BE2C (cell line): ENCODE measurements around the gene MECP2.

Source experiments
- DNase-seq: peaks from one replicate; pipeline ENCODE4 v3.0.0-alpha.2; 2020
- H3K27me3 ChIP-seq: fragments of 250-450 bp; sonication (Bioruptor Pico); 2 replicates; pipeline ENCODE4 v1.5.1; 2020; ENCODE audit warnings: mild to moderate bottlenecking
- H3K36me3 ChIP-seq: fragments of 250-450 bp; sonication (Bioruptor Pico); 2 replicates; pipeline ENCODE4 v1.5.1; 2020; ENCODE audit warnings: mild to moderate bottlenecking
- H3K4me1 ChIP-seq: fragments of 250-450 bp; sonication (Bioruptor Pico); 2 replicates; pipeline ENCODE4 v1.5.1; 2020
- H3K4me3 ChIP-seq: 2 replicates; pipeline ENCODE4 v1.5.1; 2011; ENCODE audit warnings: low read depth, low read length
- H3K9me3 ChIP-seq: fragments of 250-450 bp; sonication (Bioruptor Pico); 2 replicates; pipeline ENCODE4 v1.5.1; 2020
- TF ChIP-seq, protein P1 (sequence below): IDR thresholded peaks from 2 replicates; pipeline ENCODE4 v1.5.1; 2012; ENCODE audit warnings: mild to moderate bottlenecking, low read depth, low read length

MECP2 gene

DNA sequence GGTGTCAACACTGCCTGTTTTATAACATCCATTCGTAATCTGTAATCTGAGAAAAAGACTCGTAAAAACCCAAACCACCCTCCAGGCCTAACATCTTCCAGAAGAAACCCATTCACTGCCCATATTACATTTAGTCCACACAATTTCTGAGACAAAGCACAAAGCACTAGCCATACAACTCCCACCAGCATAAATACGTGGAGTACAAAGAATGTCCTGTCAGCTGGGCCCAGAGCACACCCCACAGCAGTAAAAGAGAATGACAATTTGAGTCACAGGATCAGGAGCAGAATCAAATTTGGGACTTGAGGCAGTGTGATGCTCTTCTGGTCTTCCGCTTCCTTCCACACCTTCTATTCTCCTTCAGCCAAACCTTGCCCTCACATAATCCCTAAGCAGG lies 6.8 kb downstream of the MECP2 start:
- no peak for DNase-seq
- TF ChIP-seq, protein P1, sequence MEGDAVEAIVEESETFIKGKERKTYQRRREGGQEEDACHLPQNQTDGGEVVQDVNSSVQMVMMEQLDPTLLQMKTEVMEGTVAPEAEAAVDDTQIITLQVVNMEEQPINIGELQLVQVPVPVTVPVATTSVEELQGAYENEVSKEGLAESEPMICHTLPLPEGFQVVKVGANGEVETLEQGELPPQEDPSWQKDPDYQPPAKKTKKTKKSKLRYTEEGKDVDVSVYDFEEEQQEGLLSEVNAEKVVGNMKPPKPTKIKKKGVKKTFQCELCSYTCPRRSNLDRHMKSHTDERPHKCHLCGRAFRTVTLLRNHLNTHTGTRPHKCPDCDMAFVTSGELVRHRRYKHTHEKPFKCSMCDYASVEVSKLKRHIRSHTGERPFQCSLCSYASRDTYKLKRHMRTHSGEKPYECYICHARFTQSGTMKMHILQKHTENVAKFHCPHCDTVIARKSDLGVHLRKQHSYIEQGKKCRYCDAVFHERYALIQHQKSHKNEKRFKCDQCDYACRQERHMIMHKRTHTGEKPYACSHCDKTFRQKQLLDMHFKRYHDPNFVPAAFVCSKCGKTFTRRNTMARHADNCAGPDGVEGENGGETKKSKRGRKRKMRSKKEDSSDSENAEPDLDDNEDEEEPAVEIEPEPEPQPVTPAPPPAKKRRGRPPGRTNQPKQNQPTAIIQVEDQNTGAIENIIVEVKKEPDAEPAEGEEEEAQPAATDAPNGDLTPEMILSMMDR = no peak

DNA sequence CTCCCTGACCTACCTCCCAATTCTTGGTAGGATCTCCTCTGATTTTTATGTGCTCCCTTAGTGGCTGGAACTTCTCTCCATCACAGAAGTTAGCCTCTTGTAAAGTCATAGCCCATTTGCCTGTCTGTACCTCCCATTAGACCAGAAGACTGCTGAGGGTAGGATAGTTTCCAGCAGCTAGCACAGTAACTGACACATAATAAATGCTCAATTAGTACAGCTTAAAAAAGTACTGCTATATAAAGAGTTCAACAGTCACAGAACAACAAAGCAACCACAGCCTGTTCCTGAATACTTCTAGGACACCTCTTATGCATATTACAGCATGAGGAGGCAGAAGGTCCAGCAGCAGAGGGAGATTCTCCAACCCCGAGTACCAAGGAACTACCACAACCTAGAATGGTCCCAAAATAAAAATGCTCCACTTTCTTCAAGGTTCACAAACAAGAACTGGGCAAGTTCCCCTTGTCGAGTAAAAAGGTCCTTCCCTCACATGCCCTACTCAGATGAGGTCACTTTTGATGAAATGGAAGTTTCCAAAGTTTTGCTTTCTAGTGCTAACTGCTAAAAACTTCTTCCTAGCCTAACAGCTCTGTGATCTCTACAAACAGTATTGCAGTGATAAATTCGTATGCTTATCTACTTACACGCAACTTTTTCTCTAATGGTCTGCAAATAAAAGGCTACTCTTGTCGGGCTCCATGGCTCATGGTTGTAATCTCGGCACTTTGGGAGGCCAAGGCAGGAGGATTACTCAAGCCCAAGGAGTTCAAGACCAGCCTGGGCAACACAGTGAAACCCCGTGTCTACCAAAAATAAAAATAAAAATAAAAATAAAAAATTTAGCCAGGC lies 12.8 kb downstream of the MECP2 start:
- no peak for DNase-seq
- H3K9me3 ChIP-seq = no peaks in the 10 kb centered on the region
- TF ChIP-seq, protein P1 = no peak
- no peak overlapping the region for H3K4me3 ChIP-seq
- no peaks in the 10 kb centered on the region for H3K27me3 ChIP-seq
- H3K36me3 ChIP-seq = no peaks in the 10 kb centered on the region
- no peaks in the 10 kb centered on the region for H3K4me1 ChIP-seq

More for the DNA sequence above, 6.8 kb downstream of the MECP2 start:
- H3K36me3 ChIP-seq = no peaks in the 10 kb centered on the region; the same call in 1 of the 2 replicates
- no peaks in the 10 kb centered on the region for H3K4me1 ChIP-seq
- no peaks in the 10 kb centered on the region for H3K9me3 ChIP-seq
- H3K27me3 ChIP-seq = no peaks in the 10 kb centered on the region
- H3K4me3 ChIP-seq = no peak overlapping the region

DNA sequence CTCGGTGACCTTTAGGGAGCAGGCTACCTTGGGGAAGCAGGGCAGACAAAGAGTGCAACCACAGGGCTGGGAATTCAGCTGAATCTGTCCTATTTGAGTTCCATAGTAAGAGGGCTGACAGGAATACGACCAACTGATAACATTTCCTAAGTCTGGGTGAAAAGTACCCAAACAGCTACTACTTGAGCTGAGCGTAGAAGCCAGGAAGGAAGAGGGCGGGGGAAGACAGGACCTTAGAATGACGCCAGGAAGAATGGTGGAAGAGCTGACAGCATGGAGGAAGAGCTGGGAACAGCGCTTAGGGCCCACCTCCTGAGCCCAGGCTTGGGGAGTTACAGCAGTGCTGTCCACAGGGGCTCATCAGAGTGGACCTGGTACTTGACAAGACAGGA lies 14.4 kb downstream of the MECP2 start:
- Histone ChIP-seq H3K9me3 (no peaks in the 10 kb centered on the region), H3K36me3 (no peaks in the 10 kb centered on the region), H3K27me3 (no peaks in the 10 kb centered on the region), H3K4me3 (no peak overlapping the region), H3K4me1 (no peaks in the 10 kb centered on the region)
- DNase-seq = no peak
- TF ChIP-seq, protein P1 = no peak

DNA sequence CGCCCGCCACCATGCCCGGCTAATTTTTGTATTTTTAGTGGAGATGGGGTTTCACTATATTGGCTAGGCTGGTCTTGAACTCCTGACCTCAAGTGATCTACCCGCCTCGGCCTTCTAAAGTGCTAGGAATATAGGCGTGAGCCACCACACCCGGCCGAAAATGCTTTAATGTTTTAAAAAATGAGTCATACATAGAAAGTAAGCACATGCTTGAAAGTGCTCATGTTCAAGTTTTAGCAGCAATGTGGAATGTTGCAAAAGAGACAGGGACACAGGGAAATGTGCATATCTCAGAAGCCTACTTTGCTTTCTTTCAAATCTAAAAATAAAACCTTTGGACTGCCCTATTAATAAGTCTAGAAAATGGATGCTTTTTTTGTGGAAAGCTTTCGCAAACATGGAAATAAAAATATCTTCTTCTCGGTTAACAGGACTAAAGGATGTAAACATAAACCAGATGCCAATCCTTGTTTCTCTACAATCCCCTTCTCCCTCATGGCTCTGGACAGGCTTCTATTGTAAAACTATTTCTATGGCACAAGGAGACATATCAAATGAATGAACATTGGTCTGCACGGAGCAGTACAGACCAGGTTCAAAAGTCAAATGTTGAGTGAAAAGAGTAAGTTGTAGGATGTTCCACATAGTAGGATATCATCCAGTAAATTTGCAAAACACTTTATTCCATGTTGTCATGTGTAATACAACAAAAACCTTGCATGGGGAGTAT lies 15.0 kb downstream of the MECP2 start:
- no peaks in the 10 kb centered on the region for H3K36me3 ChIP-seq
- H3K4me1 ChIP-seq = no peaks in the 10 kb centered on the region
- TF ChIP-seq, protein P1 = no peak
- no peaks in the 10 kb centered on the region for H3K27me3 ChIP-seq
- no peak for DNase-seq
- H3K4me3 ChIP-seq = no peak overlapping the region
- no peaks in the 10 kb centered on the region for H3K9me3 ChIP-seq

DNA sequence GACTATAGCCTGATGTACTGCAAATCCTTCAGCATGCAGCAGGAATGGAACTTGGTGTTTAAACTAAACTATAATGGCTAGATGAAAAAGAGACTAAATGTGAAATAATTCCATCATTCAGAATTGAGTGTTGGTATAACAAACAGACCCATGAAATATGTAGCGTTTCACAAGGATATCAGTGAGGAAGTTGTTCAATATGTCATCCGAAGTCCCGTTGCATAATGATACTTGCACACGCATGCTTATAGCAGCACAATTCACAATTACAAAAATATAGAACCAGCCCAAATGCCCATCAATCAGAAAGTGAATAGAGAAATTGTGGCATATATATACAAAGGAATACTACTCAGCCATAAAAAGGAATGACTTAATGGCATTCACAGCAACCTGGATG lies 20.4 kb downstream of the MECP2 start:
- H3K4me3 ChIP-seq = no peak overlapping the region
- H3K36me3 ChIP-seq = no peaks in the 10 kb centered on the region; the same call in 1 of the 2 replicates
- H3K27me3 ChIP-seq = no peaks in the 10 kb centered on the region
- no peak for DNase-seq
- H3K4me1 ChIP-seq = no peaks in the 10 kb centered on the region
- TF ChIP-seq, protein P1 = no peak
- H3K9me3 ChIP-seq = no peaks in the 10 kb centered on the region

DNA sequence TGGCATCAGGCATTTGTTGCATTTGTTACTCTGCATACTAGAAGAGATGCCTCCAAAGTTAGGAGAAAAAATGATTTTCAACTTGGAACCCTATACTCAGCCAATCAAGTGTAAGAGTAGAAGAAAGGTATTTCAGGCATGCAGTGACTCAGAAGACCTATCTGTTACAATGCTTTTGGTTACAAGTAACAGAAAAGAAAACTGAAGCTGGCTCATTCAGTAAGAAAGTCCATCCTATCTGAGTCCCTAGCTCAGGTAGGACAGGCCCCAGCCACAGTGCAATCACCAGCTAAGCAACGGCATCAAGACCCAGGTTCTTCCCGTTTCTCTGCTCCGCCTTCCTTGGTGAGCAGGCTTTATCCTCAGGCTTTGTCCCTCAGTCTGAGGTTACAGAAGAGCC lies 23.3 kb downstream of the MECP2 start:
- DNase-seq = no peak
- no peaks in the 10 kb centered on the region for H3K27me3 ChIP-seq
- TF ChIP-seq, protein P1 = no peak
- H3K4me1 ChIP-seq = no peaks in the 10 kb centered on the region
- H3K4me3 ChIP-seq = no peak overlapping the region
- no peaks in the 10 kb centered on the region; the same call in 1 of the 2 replicates for H3K36me3 ChIP-seq
- H3K9me3 ChIP-seq = no peaks in the 10 kb centered on the region
